Tibial artery (tissue), 4 donors: Measurements from ENCODE around the gene ADGRF3.
"Not testable (repeated sequence)": the region's sequence is repeated elsewhere in the genome, so short reads cannot be mapped to it uniquely, and the experiment has no call there.

Source experiments
- DNase-seq, 2 donors: peaks; one replicate each; pipeline ENCODE4 v3.0.0-alpha.2; 2019
- H3K27ac ChIP-seq, 2 donors: fragments of 200-600 bp; sonication (generic) in 1 of 2; 1 replicate in 1 of 2; 2 replicates in 1 of 2; pipeline ENCODE4 v1.5.1; 2018 to 2019; ENCODE audit warnings: mild to moderate bottlenecking in 1 of 2
- H3K27me3 ChIP-seq, 2 donors: fragments of 200-600 bp; sonication (generic) in 1 of 2; one replicate each; pipeline versions ENCODE4 v1.5.1 to v1.6.0; 2016 to 2019
- H3K36me3 ChIP-seq, 3 donors: fragments of 200-600 bp; sonication (generic) in 2 of 3; one replicate each; pipeline ENCODE4 v1.5.1; 2016 to 2019; ENCODE audit warnings: mild to moderate bottlenecking in 2 of 3
- H3K4me1 ChIP-seq, 4 donors: fragments of 200-600 bp; sonication (generic) in 2 of 4; 1 replicate in 3 of 4; 2 replicates in 1 of 4; pipeline ENCODE4 v1.5.1; 2016 to 2019
- H3K4me3 ChIP-seq, 2 donors: fragments of 200-600 bp; sonication (generic) in 1 of 2; 1 replicate in 1 of 2; 2 replicates in 1 of 2; pipeline ENCODE4 v1.5.1; 2018 to 2019; ENCODE audit warnings: mild to moderate bottlenecking in 2 of 2
- H3K9me3 ChIP-seq, 3 donors: fragments of 200-600 bp; sonication (generic) in 1 of 3; one replicate each; pipeline ENCODE4 v1.5.1; 2016 to 2019
- CTCF ChIP-seq, 2 experiments: fragments of 200-600 bp in 1 of 2; fragments of 450-650 bp in 1 of 2; IDR thresholded peaks; one replicate each; pipeline ENCODE4 v1.5.1; 2017 to 2019; ENCODE audit warnings: antibody characterized with exemption in 2 of 2, mild to moderate bottlenecking in 1 of 2, moderate library complexity in 1 of 2
- intact Hi-C: fragments of 100-400 bp; cut with DNase I; formaldehyde crosslinking; loops from one replicate; pipeline ENCODE4 v1.15.0; 2023; ENCODE audit warnings: low total_unique reads

Gene ADGRF3

GRCh38 chr2:26337298-26337697, 9.3 kb downstream of the ADGRF3 start:
- Histone ChIP-seq H3K4me1 (no peaks in the 10 kb centered on the region), H3K9me3 (no peaks in the 10 kb centered on the region), H3K4me3 (no peak overlapping the region), H3K27ac (no peak overlapping the region), H3K27me3 (no peaks in the 10 kb centered on the region), H3K36me3 (no peaks in the 10 kb centered on the region)
- DNase-seq = no peak
- intact Hi-C loops = no loop called here
- no peak for TF ChIP-seq CTCF (IDR thresholded peaks at IDR 0.05)

- intact Hi-C loops = no loop called here
- H3K36me3 ChIP-seq = no peaks in the 10 kb centered on the region
- no peak overlapping the region for H3K27ac ChIP-seq
- TF ChIP-seq CTCF (IDR thresholded peaks at IDR 0.05) = no peak
- H3K27me3 ChIP-seq = no peaks in the 10 kb centered on the region
- H3K4me3 ChIP-seq = no peak overlapping the region
- no peaks in the 10 kb centered on the region for H3K4me1 ChIP-seq
- DNase-seq = no peak
- no peaks in the 10 kb centered on the region for H3K9me3 ChIP-seq
These were observed 9.9 kb downstream of the ADGRF3 start for GRCh38 chr2:26336719-26337118.

- Histone ChIP-seq H3K27me3 (no peaks in the 10 kb centered on the region), H3K4me3 (no peak overlapping the region), H3K9me3 (no peaks in the 10 kb centered on the region), H3K4me1 (no peaks in the 10 kb centered on the region), H3K36me3 (no peaks in the 10 kb centered on the region), H3K27ac (no peak overlapping the region)
- no peak for TF ChIP-seq CTCF (IDR thresholded peaks at IDR 0.05)
- no peak for DNase-seq
- intact Hi-C loops = no loop called here
These were observed 11.4 kb downstream of the ADGRF3 start for GRCh38 chr2:26335231-26335630.

GRCh38 chr2:26333293-26333692, 13.3 kb downstream of the ADGRF3 start:
- H3K9me3 ChIP-seq = no peaks in the 10 kb centered on the region
- intact Hi-C loops = loop anchor here (5.0 kb wide), 1 partner anchor 91 kb away; the partner anchor contains the start of genes HADHA and HADHB

GRCh38 chr2:26331321-26331720, 15.3 kb downstream of the ADGRF3 start:
- H3K36me3 ChIP-seq, H3K4me3 ChIP-seq, H3K4me1 ChIP-seq, H3K27me3 ChIP-seq, H3K9me3 ChIP-seq, DNase-seq, H3K27ac ChIP-seq: not testable (repeated sequence)
- intact Hi-C loops = loop anchor here (5.0 kb wide), 1 partner anchor 89 kb away; the partner anchor contains the start of genes HADHA and HADHB

More at GRCh38 chr2:26333293-26333692, 13.3 kb downstream of the ADGRF3 start:
- Histone ChIP-seq H3K36me3 (no peaks in the 10 kb centered on the region), H3K4me1 (no peaks in the 10 kb centered on the region), H3K4me3 (no peak overlapping the region), H3K27ac (no peak overlapping the region), H3K27me3 (no peaks in the 10 kb centered on the region)
- no peak for DNase-seq
- TF ChIP-seq CTCF (IDR thresholded peaks at IDR 0.05) = no peak

GRCh38 chr2:26330604-26331003, 16.0 kb downstream of the ADGRF3 start:
- DNase-seq = no peak
- H3K27me3 ChIP-seq = no peaks in the 10 kb centered on the region
- no peak for TF ChIP-seq CTCF (IDR thresholded peaks at IDR 0.05)
- H3K9me3 ChIP-seq = no peaks in the 10 kb centered on the region
- H3K4me1 ChIP-seq = no peaks in the 10 kb centered on the region
- no peaks in the 10 kb centered on the region for H3K36me3 ChIP-seq
- H3K27ac ChIP-seq = no peak overlapping the region
- no peak overlapping the region for H3K4me3 ChIP-seq
- intact Hi-C loops = loop anchor here (5.0 kb wide), 1 partner anchor 88 kb away; the partner anchor contains the start of genes HADHA and HADHB
